Fibroblast of lung (primary cell): ENCODE results near the gene HLA-F.

ENCODE experiments used
- CTCF ChIP-seq, 2 donors: IDR thresholded peaks in 1 of 2; conservative IDR thresholded peaks in 1 of 2; 1 replicate in 1 of 2; 2 replicates in 1 of 2; pipeline ENCODE4 v1.5.1; 2011 to 2012; ENCODE audit warnings: low read length in 2 of 2, control low read depth in 1 of 2, inconsistent platforms in 1 of 2, low read depth in 1 of 2, mild to moderate bottlenecking in 1 of 2
- EZH2 ChIP-seq: IDR thresholded peaks from 2 replicates; pipeline ENCODE4 v1.5.1; 2012; ENCODE audit warnings: low read length, control low read depth, mild to moderate bottlenecking; ENCODE audit errors: missing control alignments

GRCh38 chr6:29723262-29723665 is at the start of gene HLA-F:
- no peak for TF ChIP-seq CTCF (conservative IDR thresholded peaks at IDR 0.05 in 1 of 2, IDR thresholded peaks at IDR 0.05 in 1 of 2; ENCODE audit: low read depth in 1 of 2, low read length in 2 of 2)
- TF ChIP-seq EZH2: no peak
